Gastroesophageal sphincter (tissue), 3 donors: Measurements from ENCODE around the gene SLC16A10.

ENCODE experiments used
- EP300 ChIP-seq: sonication (generic); formaldehyde crosslinking; IDR thresholded peaks from one replicate; pipeline ENCODE4 v1.6.1; 2017; ENCODE audit warnings: antibody characterized with exemption, mild to moderate bottlenecking
- POLR2A ChIP-seq, 2 donors: fragments of 450-650 bp; IDR thresholded peaks; one replicate each; pipeline ENCODE4 v1.6.1; 2017; ENCODE audit warnings: antibody characterized with exemption in 2 of 2, mild to moderate bottlenecking in 2 of 2, moderate library complexity in 1 of 2
- TF ChIP-seq, protein P1 (sequence below), 4 experiments: fragments of 200-600 bp in 2 of 4; fragments of 450-650 bp in 2 of 4; sonication (generic) in 1 of 4; IDR thresholded peaks; one replicate each; pipeline ENCODE4 v1.5.1; 2017 to 2019; ENCODE audit warnings: antibody characterized with exemption in 4 of 4, mild to moderate bottlenecking in 2 of 4, moderate library complexity in 2 of 4

DNA sequence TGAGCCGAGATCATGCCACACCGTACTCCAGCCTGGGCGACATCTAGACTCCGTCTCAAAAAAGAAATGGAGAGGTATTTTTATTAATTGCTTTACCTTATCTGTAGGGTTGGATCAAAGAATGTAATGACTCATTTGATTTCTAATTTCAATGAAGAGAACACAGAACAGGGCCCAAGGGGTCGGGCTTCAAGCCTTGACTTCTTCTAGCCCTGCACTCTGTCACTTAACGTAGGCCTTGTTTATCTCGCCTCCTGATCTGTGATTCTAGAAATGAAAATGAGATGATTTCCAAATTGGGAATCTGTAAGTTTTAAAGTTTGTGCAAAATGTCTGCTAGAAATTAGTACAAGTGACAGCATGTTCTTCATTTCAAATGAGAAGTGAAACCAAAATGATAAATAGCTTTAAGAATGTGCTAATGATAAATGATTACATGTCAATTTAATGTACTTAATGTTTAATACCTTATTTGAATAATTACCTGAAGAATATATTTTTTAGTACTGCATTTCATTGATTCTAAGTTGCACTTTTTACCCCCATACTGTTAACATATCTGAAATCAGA, 180.5 kb downstream of the SLC16A10 start:
- no peak for TF ChIP-seq EP300
- TF ChIP-seq, protein P1, sequence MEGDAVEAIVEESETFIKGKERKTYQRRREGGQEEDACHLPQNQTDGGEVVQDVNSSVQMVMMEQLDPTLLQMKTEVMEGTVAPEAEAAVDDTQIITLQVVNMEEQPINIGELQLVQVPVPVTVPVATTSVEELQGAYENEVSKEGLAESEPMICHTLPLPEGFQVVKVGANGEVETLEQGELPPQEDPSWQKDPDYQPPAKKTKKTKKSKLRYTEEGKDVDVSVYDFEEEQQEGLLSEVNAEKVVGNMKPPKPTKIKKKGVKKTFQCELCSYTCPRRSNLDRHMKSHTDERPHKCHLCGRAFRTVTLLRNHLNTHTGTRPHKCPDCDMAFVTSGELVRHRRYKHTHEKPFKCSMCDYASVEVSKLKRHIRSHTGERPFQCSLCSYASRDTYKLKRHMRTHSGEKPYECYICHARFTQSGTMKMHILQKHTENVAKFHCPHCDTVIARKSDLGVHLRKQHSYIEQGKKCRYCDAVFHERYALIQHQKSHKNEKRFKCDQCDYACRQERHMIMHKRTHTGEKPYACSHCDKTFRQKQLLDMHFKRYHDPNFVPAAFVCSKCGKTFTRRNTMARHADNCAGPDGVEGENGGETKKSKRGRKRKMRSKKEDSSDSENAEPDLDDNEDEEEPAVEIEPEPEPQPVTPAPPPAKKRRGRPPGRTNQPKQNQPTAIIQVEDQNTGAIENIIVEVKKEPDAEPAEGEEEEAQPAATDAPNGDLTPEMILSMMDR (IDR thresholded peaks at IDR 0.05) = no peak
- TF ChIP-seq POLR2A (IDR thresholded peaks at IDR 0.05) = no peak
